Mesenchymal stem cell (in vitro differentiated cells and primary cell): Measurements from ENCODE around the gene CD248.

ENCODE experiments used
- DNase-seq: peaks from one replicate; pipeline ENCODE4 v3.0.0-alpha.2; 2013
- H2AFZ ChIP-seq: one replicate; pipeline ENCODE4 v1.6.1; 2013; ENCODE audit warnings: low read depth, mild to moderate bottlenecking, control low read depth, inconsistent platforms, low read length, moderate library complexity
- H2AK5ac ChIP-seq: 2 replicates; pipeline ENCODE4 v1.6.1; 2013; ENCODE audit warnings: low read length, moderate library complexity, mild to moderate bottlenecking, inconsistent platforms; ENCODE audit not compliant: severe bottlenecking
- H2BK120ac ChIP-seq: one replicate; pipeline ENCODE4 v1.6.1; 2013; ENCODE audit warnings: low read depth, mild to moderate bottlenecking, inconsistent platforms, low read length, moderate library complexity
- H2BK12ac ChIP-seq, 2 experiments: one replicate each; pipeline ENCODE4 v1.6.1; 2013; ENCODE audit warnings: inconsistent platforms in 2 of 2, low read length in 2 of 2, mild to moderate bottlenecking in 2 of 2, moderate library complexity in 2 of 2, control low read depth in 1 of 2
- H2BK15ac ChIP-seq: one replicate; pipeline ENCODE4 v1.6.1; 2013; ENCODE audit warnings: mild to moderate bottlenecking, low read depth, inconsistent platforms; ENCODE audit not compliant: poor library complexity, severe bottlenecking
- H2BK5ac ChIP-seq: 2 replicates; pipeline ENCODE4 v1.6.1; 2013; ENCODE audit warnings: low read depth, mild to moderate bottlenecking, low read length, control low read depth, inconsistent platforms; ENCODE audit not compliant: poor library complexity, severe bottlenecking
- H3K14ac ChIP-seq, 2 experiments: one replicate each; pipeline ENCODE4 v1.6.1; 2013; ENCODE audit warnings: inconsistent platforms in 2 of 2, low read length in 2 of 2, control low read depth in 1 of 2, mild to moderate bottlenecking in 1 of 2, moderate library complexity in 1 of 2
- H3K18ac ChIP-seq, 2 experiments: one replicate each; pipeline ENCODE4 v1.6.1; 2013; ENCODE audit warnings: inconsistent platforms in 2 of 2, low read length in 2 of 2, control low read depth in 1 of 2, low read depth in 1 of 2, mild to moderate bottlenecking in 1 of 2
- H3K23ac ChIP-seq, 2 experiments: one replicate each; pipeline ENCODE4 v1.6.1; 2013; ENCODE audit warnings: inconsistent platforms in 2 of 2, low read length in 2 of 2, mild to moderate bottlenecking in 2 of 2, moderate library complexity in 2 of 2, control low read depth in 1 of 2
- H3K27ac ChIP-seq: 2 replicates; pipeline ENCODE4 v1.5.1; 2013; ENCODE audit warnings: mild to moderate bottlenecking, moderate library complexity, low read length, control low read depth, inconsistent platforms; ENCODE audit not compliant: poor library complexity, severe bottlenecking
- H3K27me3 ChIP-seq, 2 experiments: 2 replicates each; pipeline versions ENCODE4 v1.6.1 to v1.7.0; 2013; ENCODE audit warnings: low read length in 2 of 2, mild to moderate bottlenecking in 2 of 2, moderate library complexity in 2 of 2, control low read depth in 1 of 2, inconsistent platforms in 1 of 2; ENCODE audit not compliant: control insufficient read depth in 1 of 2, insufficient read depth in 1 of 2
- H3K36me3 ChIP-seq, 2 experiments: 2 replicates each; pipeline versions ENCODE4 v1.6.1 to v1.7.0; 2013; ENCODE audit warnings: low read length in 2 of 2, control low read depth in 1 of 2, inconsistent platforms in 1 of 2, low read depth in 1 of 2, mild to moderate bottlenecking in 1 of 2; ENCODE audit not compliant: insufficient read depth in 2 of 2, control insufficient read depth in 1 of 2
- H3K4ac ChIP-seq, 2 experiments: one replicate each; pipeline ENCODE4 v1.6.1; 2013; ENCODE audit warnings: inconsistent platforms in 2 of 2, low read length in 2 of 2, mild to moderate bottlenecking in 2 of 2, moderate library complexity in 2 of 2, control low read depth in 1 of 2, low read depth in 1 of 2
- H3K4me1 ChIP-seq: 2 replicates; pipeline ENCODE4 v1.6.1; 2013; ENCODE audit warnings: low read depth, low read length, control low read depth; ENCODE audit not compliant: control insufficient read depth, insufficient read depth
- H3K4me2 ChIP-seq: 2 replicates; pipeline ENCODE4 v1.6.1; 2013; ENCODE audit warnings: low read length, mild to moderate bottlenecking, inconsistent platforms; ENCODE audit not compliant: poor library complexity, severe bottlenecking
- H3K4me3 ChIP-seq, 2 experiments: 2 replicates each; pipeline versions ENCODE4 v1.5.1 to v1.7.0; 2013; ENCODE audit warnings: low read length in 2 of 2, mild to moderate bottlenecking in 2 of 2, control low read depth in 1 of 2, low read depth in 1 of 2; ENCODE audit not compliant: insufficient read depth in 1 of 2
- H3K79me1 ChIP-seq: replicated peaks from 2 replicates; pipeline ENCODE4 v1.6.1; 2013; ENCODE audit warnings: mild to moderate bottlenecking, control low read depth, low read length, inconsistent platforms; ENCODE audit not compliant: poor library complexity, severe bottlenecking
- H3K9ac ChIP-seq: 2 replicates; pipeline ENCODE4 v1.7.0; 2013; ENCODE audit warnings: mild to moderate bottlenecking, low read length, moderate library complexity
- H3K9me3 ChIP-seq: 2 replicates; pipeline ENCODE4 v1.7.0; 2013; ENCODE audit warnings: mild to moderate bottlenecking, low read length; ENCODE audit not compliant: control insufficient read depth
- H4K8ac ChIP-seq: one replicate; pipeline ENCODE4 v1.6.1; 2013; ENCODE audit warnings: inconsistent platforms, mild to moderate bottlenecking, low read length, moderate library complexity
- H4K91ac ChIP-seq: one replicate; pipeline ENCODE4 v1.6.1; 2013; ENCODE audit warnings: mild to moderate bottlenecking, low read length, inconsistent platforms
- WGBS: methylation state at CpG from one replicate; pipeline ENCODE4 v1.1.7; 2013; ENCODE audit warnings: mixed read lengths; 5-methylcytosine and 5-hydroxymethylcytosine counted together

CD248 gene

DNA sequence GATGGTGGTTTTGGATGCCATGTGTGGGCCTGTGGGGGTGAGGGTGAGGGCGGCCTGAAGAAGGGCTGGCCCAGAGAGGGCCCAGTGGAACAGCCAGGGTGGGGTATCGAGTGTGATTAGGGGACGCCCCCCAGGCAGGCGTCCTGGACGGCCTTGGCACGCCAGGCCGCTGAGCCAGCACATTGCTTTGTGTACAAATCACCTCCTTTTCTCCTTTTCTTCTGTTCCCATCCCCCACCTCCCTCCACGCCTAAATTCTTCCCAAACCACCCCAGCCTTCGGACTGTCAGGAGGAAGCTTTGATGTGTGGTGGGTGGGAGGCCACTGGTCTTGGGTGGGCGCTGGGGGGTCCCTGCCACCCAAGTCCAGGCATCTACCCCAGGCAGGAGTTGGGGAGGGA is 7.8 kb upstream of the CD248 start:
- Histone ChIP-seq H3K18ac (peak overlapping the region; percentile 93 to 99), H3K4ac (peak overlapping the region; percentile 75 to 83), H2AFZ (no peak overlapping the region), H3K23ac (peak overlapping the region in 1 of 2 experiments; percentile 95), H2BK5ac (no peak overlapping the region), H3K79me1 (no peaks in the 10 kb centered on the region), H2BK15ac (peak overlapping the region; percentile 76), H3K9ac (peak overlapping the region; percentile 4), H3K4me1 (peaks cover 45% of the 10 kb centered on the region), H3K4me2 (no peak overlapping the region), H3K14ac (peak overlapping the region in 1 of 2 experiments; percentile 93), H2BK120ac (peak overlapping the region; percentile 98), H3K27me3 (no peaks in the 10 kb centered on the region), H3K36me3 (peaks cover 0 to 2% of the 10 kb centered on the region in 2 experiments), H4K91ac (peak overlapping the region; percentile 95), H2BK12ac (peak overlapping the region; percentile 64 to 85), H3K27ac (peak overlapping the region; percentile 33), H2AK5ac (peak overlapping the region; percentile 90), H3K9me3 (no peaks in the 10 kb centered on the region), H4K8ac (peak overlapping the region; percentile 89), H3K4me3 (no peak overlapping the region)
- DNase-seq: peak; percentile 49
- 30% methylated on average over 6 of the region's 10 CpGs for WGBS

DNA sequence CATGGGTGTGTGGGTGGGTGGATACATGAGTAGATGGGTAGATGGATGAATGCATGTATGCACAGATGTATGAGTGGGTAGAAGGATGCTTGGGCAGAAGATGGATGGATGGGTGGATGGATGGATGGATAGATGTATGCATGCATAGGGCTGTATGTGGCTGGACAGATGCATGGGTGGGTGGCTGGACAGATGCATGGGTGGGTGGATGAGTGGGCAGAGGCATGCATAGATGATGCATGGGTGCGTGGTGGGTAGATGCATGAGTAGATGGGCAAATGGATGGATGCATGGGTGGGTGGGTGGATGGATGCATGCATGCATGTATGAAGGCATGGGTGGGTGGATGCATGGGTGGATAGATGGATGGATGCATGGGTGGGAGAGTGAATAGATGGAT is 6.8 kb upstream of the CD248 start:
- Histone ChIP-seq H3K4me1 (peaks cover 44% of the 10 kb centered on the region), H4K8ac (no peak overlapping the region), H2BK15ac (no peak overlapping the region), H3K23ac (no peak overlapping the region), H3K14ac (peak overlapping the region in 1 of 2 experiments; percentile 76), H3K79me1 (no peaks in the 10 kb centered on the region), H2AK5ac (no peak overlapping the region), H3K27ac (no peak overlapping the region), H3K36me3 (peaks cover 0 to 2% of the 10 kb centered on the region in 2 experiments), H3K9me3 (no peaks in the 10 kb centered on the region), H4K91ac (no peak overlapping the region), H2BK120ac (no peak overlapping the region), H3K27me3 (no peaks in the 10 kb centered on the region), H3K9ac (no peak overlapping the region), H3K4me2 (no peak overlapping the region), H2BK5ac (no peak overlapping the region), H3K4ac (no peak overlapping the region), H3K4me3 (no peak overlapping the region), H2BK12ac (no peak overlapping the region), H2AFZ (no peak overlapping the region), H3K18ac (no peak overlapping the region)
- 94% methylated on average over 1 of the region's 1 CpG for WGBS
- DNase-seq: no peak

DNA sequence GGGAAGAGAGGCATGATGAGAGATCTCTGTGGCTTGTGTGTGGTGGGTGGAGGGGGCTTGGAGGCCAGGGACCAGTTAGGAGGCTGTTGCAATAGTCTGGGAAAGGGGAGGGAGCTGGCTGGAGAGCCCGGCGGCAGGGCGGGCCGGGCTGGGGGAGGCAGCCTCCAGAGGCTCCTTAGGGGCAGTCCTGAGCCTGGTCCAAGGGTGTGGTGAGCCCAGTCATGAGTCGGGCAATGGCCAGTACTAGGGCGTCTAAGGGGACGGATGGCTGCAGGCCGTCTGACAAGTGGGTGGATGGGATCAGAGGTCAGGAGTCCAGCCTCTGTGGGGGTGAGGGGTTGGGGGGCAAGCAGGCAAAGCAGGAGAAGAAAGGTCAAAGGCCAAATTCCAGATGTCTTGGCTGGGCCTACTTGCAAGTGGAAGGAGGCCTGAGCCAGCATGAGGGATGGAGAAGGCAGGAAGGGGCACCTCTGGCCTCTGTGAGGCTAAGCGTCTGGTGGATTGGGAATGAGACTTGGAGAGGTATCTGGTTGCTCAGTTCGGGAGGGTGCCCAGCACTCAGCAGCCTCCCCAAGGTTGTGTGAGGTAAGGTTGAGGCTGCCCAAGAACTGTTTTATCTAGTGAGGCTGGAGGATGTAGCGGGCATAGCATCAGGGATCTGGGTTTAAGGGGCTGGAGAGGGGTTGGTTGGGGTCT is 6.0 kb upstream of the CD248 start:
- Histone ChIP-seq H3K4me2 (no peak overlapping the region), H3K18ac (no peak overlapping the region), H3K27me3 (no peaks in the 10 kb centered on the region), H3K9me3 (no peaks in the 10 kb centered on the region), H2BK120ac (no peak overlapping the region), H2BK5ac (no peak overlapping the region), H3K23ac (no peak overlapping the region), H3K79me1 (no peaks in the 10 kb centered on the region), H3K27ac (no peak overlapping the region), H3K36me3 (peaks cover 0 to 2% of the 10 kb centered on the region in 2 experiments), H4K8ac (no peak overlapping the region), H3K4ac (peak overlapping the region in 1 of 2 experiments; percentile 18), H2AK5ac (peak overlapping the region; percentile 45), H3K4me3 (peak overlapping the region in 1 of 2 experiments; percentile 19), H3K9ac (peak overlapping the region; percentile 72), H4K91ac (peak overlapping the region; percentile 74), H2BK12ac (peak overlapping the region; percentile 9 to 59), H3K14ac (no peak overlapping the region), H3K4me1 (peaks cover 43% of the 10 kb centered on the region), H2BK15ac (peak overlapping the region; percentile 28), H2AFZ (no peak overlapping the region)
- DNase-seq: no peak
- 67% methylated on average over 11 of the region's 11 CpGs for WGBS

DNA sequence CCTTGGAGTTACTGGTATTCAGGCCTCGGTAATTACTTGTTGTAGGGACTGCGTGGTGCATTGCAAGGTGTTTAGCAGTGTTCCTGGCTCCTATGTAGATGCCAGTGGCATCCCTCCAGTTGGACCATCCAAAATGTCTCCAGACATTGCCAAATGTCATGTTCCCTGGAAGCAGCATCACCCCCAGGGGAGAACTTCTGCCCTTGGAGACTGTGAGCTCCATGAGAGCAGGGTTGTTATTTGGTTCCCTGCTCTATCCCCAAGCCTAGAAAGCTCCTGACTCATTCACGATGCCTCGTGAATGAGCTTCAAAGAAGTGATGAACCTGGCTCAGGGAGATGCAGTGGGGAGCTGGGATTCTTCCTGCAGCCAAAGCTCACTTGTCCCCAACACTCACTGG is 4.8 kb upstream of the CD248 start:
- H3K4me1 ChIP-seq: peaks cover 43% of the 10 kb centered on the region
- no peak overlapping the region for H3K14ac ChIP-seq
- H2BK120ac ChIP-seq: no peak overlapping the region
- H2BK12ac ChIP-seq: peak overlapping the region in 1 of 2 experiments; percentile 37
- H3K36me3 ChIP-seq: peaks cover 0 to 2% of the 10 kb centered on the region in 2 experiments
- H3K27ac ChIP-seq: no peak overlapping the region
- H2AK5ac ChIP-seq: no peak overlapping the region
- no peak overlapping the region for H2BK5ac ChIP-seq
- no peak overlapping the region for H4K8ac ChIP-seq
- no peak overlapping the region for H2BK15ac ChIP-seq
- no peaks in the 10 kb centered on the region for H3K27me3 ChIP-seq
- DNase-seq: no peak
- no peak overlapping the region for H3K4me2 ChIP-seq
- no peak overlapping the region for H4K91ac ChIP-seq
- H3K4ac ChIP-seq: no peak overlapping the region
- no peak overlapping the region for H3K9ac ChIP-seq
- no peak overlapping the region for H3K23ac ChIP-seq
- no peaks in the 10 kb centered on the region for H3K9me3 ChIP-seq
- WGBS: 89% methylated on average over 4 of the region's 4 CpGs
- peaks cover under 1% of the 10 kb centered on the region for H3K79me1 ChIP-seq
- H3K18ac ChIP-seq: no peak overlapping the region
- no peak overlapping the region for H2AFZ ChIP-seq
- no peak overlapping the region for H3K4me3 ChIP-seq
